ENCODE data around the gene VWA5A.

DNA sequence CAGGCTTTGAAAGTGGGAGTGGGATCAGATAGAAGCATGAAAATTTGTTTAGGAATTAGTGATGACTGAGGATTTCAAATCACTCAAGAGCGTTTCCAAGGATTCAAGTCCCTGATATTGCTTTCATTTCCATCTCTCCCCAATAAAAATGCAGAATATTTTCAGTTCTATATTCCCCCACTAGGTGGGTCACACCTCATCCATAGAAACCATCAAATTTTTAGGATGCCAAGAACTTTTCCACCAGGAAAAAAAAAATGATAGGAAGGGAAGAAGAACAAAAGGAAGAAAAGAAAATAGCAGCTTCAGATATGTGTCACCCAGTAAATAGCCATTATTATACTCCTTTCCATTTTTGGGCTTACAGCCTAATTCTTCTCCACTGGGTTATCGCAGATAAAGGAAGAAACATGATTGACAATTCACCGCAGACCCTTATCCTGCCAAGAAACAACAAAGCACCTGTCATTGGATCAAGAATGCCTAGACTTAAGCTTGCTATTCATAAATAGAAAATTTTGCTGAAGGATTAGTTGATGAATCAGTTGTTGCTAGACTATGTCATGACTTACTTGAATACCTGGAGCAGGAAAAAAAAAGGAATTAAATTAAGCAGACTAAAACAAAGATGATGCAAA lies 37.6 kb downstream of the VWA5A start:
- TF ChIP-seq POLR2AphosphoS5 (IDR thresholded peaks at IDR 0.05) (no peak), POLR2A (IDR thresholded peaks at IDR 0.05) (no peak)
- TF ChIP-seq, protein P1, sequence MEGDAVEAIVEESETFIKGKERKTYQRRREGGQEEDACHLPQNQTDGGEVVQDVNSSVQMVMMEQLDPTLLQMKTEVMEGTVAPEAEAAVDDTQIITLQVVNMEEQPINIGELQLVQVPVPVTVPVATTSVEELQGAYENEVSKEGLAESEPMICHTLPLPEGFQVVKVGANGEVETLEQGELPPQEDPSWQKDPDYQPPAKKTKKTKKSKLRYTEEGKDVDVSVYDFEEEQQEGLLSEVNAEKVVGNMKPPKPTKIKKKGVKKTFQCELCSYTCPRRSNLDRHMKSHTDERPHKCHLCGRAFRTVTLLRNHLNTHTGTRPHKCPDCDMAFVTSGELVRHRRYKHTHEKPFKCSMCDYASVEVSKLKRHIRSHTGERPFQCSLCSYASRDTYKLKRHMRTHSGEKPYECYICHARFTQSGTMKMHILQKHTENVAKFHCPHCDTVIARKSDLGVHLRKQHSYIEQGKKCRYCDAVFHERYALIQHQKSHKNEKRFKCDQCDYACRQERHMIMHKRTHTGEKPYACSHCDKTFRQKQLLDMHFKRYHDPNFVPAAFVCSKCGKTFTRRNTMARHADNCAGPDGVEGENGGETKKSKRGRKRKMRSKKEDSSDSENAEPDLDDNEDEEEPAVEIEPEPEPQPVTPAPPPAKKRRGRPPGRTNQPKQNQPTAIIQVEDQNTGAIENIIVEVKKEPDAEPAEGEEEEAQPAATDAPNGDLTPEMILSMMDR (IDR thresholded peaks at IDR 0.05), result no peak
